Middle frontal gyrus (tissue), 1 donor: ENCODE results near the gene HOXA10.

Experiments used
- DNase-seq: peaks from one replicate; pipeline ENCODE4 v3.0.0-alpha.2; 2015; ENCODE audit warnings: low spot score; ENCODE audit errors: extremely low spot score

HOXA10 gene

GRCh38 chr7:27180431-27181420, 6.6 kb upstream of the HOXA10 start:
- DNase-seq: no peak

GRCh38 chr7:27179503-27180430, 5.6 kb upstream of the HOXA10 start:
- DNase-seq: no peak

GRCh38 chr7:27179030-27179429, 4.9 kb upstream of the HOXA10 start:
- DNase-seq: no peak

- no peak for DNase-seq
These were observed 4.2 kb upstream of the HOXA10 start for GRCh38 chr7:27178366-27178765.

- no peak for DNase-seq
These were observed 3.7 kb upstream of the HOXA10 start for GRCh38 chr7:27177795-27178320.

GRCh38 chr7:27176962-27177794, 3.1 kb upstream of the HOXA10 start:
- no peak for DNase-seq

GRCh38 chr7:27176524-27176845, 2.4 kb upstream of the HOXA10 start:
- DNase-seq: no peak

GRCh38 chr7:27175626-27176523, 1.8 kb upstream of the HOXA10 start:
- no peak for DNase-seq

GRCh38 chr7:27174874-27175625, 930 bp upstream of the HOXA10 start:
- DNase-seq: no peak

- DNase-seq: no peak
These were observed 587 bp downstream of the HOXA10 start for GRCh38 chr7:27173511-27173955.

- no peak for DNase-seq
These were observed 1.2 kb downstream of the HOXA10 start for GRCh38 chr7:27172823-27173510.

- no peak for DNase-seq
These were observed 1.8 kb downstream of the HOXA10 start for GRCh38 chr7:27172315-27172774.

- DNase-seq: no peak
These were observed 2.3 kb downstream of the HOXA10 start for GRCh38 chr7:27171637-27172314.

GRCh38 chr7:27171325-27171636, 2.8 kb downstream of the HOXA10 start:
- DNase-seq: no peak

GRCh38 chr7:27170426-27171324, 3.4 kb downstream of the HOXA10 start:
- DNase-seq: no peak

GRCh38 chr7:27169658-27170425, 4.3 kb downstream of the HOXA10 start:
- DNase-seq: no peak
